IMR-90 (cell line): ENCODE measurements around the gene SPHK2.

Source experiments
- BHLHE40 ChIP-seq: fragments of 150-350 bp; IDR thresholded peaks from 2 replicates; pipeline ENCODE4 v1.6.1; 2016; ENCODE audit warnings: mild to moderate bottlenecking, low read depth, low read length
- CTCF ChIP-seq: conservative IDR thresholded peaks from 2 replicates; pipeline ENCODE4 v1.5.1; 2012; ENCODE audit warnings: mild to moderate bottlenecking, low read depth, low read length, improper control_type of control experiment
- MAFK ChIP-seq: IDR thresholded peaks from 2 replicates; pipeline ENCODE4 v1.6.1; 2012; ENCODE audit warnings: low read depth, low read length, improper control_type of control experiment
- MXI1 ChIP-seq: IDR thresholded peaks from 2 replicates; pipeline ENCODE4 v1.6.1; 2012; ENCODE audit warnings: low read depth, mild to moderate bottlenecking, low read length, moderate library complexity, borderline replicate concordance
- POLR2A ChIP-seq: IDR thresholded peaks from 2 replicates; pipeline ENCODE4 v1.6.1; 2012; ENCODE audit warnings: mild to moderate bottlenecking, low read depth, low read length
- SMC3 ChIP-seq: fragments of 150-350 bp; IDR thresholded peaks from 2 replicates; pipeline ENCODE4 v1.6.1; 2016; ENCODE audit warnings: low read depth, mild to moderate bottlenecking, antibody characterized with exemption, low read length, moderate library complexity

- TF ChIP-seq CTCF (no peak), POLR2A (no peak), MAFK (no peak), MXI1 (no peak), SMC3 (no peak), BHLHE40 (no peak)
Measured at GRCh38 chr19:48676487-48676886, 57.2 kb downstream of the SPHK2 start.
